ENCODE results near the gene PADI1.
"Not testable (repeated sequence)": the region's sequence is repeated elsewhere in the genome, so short reads cannot be mapped to it uniquely, and the experiment has no call there.

The PADI1 gene

DNA sequence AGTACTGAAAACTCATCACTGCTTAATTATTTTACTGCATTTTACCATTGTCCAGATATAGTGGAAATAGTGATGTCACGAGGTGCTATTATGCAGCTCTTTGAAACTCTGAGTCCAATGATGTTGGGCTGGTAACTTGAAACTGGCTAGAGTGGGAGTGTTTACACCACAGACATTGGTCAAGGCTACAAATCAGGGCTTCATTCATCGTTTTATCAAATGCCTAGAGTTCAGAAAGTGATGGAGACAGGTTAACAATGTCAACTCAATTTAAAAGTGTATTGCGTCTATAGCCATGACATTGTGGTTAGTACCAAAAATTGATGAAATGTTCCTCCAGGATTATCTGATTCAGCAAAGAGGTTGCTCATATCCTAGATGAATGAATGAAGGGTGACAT lies 12.7 kb downstream of the PADI1 start:
- no peak for DNase-seq (ENCODE audit: low spot score)

GRCh38 chr1:17218939-17219338 lies 14.0 kb downstream of the PADI1 start:
- no peak for DNase-seq (ENCODE audit: low spot score)

- no peak for DNase-seq (ENCODE audit: low spot score)
Measured at GRCh38 chr1:17220287-17220686, 15.4 kb downstream of the PADI1 start.

- DNase-seq (ENCODE audit: low spot score) = no peak
Measured at GRCh38 chr1:17222557-17222956, 17.6 kb downstream of the PADI1 start.

DNA sequence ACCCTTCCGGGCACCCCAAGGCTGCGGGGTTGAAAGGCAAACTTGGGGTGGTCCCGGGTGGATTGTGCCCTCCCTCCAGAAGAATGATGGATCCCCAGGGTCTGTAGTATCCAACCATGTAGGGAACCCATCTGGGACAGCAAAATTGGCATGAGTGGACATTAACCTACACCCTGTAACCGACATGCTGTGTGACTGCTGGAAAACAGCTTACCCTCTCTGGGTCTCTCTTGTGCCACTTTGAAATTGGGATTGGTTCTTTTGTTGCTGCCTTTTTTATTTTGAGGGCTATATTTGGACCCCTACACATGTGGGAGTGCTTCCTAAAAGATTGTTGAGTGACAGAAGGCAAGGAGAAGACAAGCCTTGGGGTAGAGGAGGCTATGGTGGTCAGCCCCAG lies 19.5 kb downstream of the PADI1 start:
- no peak for DNase-seq (ENCODE audit: low spot score)

- DNase-seq (ENCODE audit: low spot score) = no peak
Measured at GRCh38 chr1:17225140-17225539, 20.2 kb downstream of the PADI1 start.

- no peak for DNase-seq (ENCODE audit: low spot score)
Measured at GRCh38 chr1:17227358-17227915, 22.5 kb downstream of the PADI1 start.

DNA sequence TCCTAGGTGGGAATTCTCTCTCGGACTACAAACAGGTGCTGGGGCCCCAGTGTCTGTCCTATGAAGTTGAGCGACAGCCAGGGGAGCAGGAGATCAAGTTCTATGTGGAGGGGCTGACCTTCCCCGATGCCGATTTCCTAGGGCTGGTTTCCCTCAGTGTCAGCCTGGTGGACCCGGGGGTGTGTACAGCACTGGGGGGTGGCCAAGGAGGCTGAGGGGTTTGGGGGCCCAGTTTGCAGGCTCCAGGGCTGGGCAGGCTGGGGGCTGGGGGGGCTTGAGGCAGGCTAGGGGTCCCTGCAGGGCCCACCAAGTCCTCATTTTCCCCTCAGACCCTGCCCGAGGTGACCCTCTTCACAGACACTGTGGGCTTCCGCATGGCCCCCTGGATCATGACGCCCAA lies 23.7 kb downstream of the PADI1 start:
- no peak for DNase-seq (ENCODE audit: low spot score)

DNA sequence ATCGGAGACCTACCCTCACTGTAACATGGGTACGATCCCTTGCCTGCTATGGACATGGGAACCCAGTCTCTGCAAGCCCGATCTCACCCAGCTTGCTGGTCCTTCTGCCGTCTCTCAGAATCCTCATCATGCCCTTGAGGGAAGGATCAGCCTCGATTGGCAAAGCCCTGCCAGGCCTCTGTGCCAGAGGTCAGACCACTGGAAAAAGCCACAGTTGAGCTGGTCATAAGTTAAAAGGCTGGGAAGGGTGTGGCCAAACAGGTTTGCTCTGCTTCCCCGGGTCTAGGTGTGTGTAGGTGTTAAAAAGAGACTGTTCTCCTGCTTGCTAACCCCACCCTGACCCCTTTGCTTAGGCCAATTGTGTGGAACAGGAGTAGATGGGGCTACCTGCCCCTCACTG lies 24.5 kb downstream of the PADI1 start:
- DNase-seq (ENCODE audit: low spot score) = no peak

- DNase-seq (ENCODE audit: low spot score) = no peak
Measured at GRCh38 chr1:17230106-17230505, 25.2 kb downstream of the PADI1 start.

DNA sequence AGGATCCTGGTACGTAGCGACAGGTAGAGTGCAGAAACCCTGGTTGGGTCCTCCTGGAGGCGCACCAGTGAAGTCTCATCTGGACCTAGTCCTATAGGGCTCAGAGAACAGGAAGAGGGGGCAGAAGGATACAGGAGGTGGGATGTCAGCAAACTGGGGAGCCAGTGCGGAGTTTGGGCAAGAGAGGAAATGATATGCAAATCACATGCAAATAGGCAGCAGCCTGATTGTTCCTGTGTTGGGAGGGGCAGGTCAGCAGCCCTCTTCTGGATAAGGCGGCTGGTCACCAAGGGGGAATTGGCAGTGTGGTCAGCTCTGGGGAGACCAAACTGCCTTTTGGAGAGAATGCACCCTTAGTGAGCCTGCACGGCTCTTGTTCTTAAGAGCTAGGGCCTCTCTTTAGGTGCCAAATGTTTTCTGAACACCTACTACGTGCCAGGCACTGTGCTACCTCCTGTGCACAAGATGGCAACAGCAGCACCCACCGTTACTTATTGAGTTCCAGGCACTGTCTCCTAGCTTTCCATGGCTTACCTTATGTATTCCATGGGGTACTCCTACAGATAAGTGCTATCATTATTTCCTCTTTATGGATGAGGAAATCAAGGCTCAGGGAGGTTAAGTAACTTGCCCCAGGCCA lies 25.9 kb downstream of the PADI1 start:
- DNase-seq (ENCODE audit: low spot score) = no peak

- DNase-seq (ENCODE audit: low spot score) = peak; percentile 35
Measured at GRCh38 chr1:17232759-17233661, 28.1 kb downstream of the PADI1 start.

- DNase-seq (ENCODE audit: low spot score) = peak; percentile 81
Measured at GRCh38 chr1:17233675-17234320, 28.9 kb downstream of the PADI1 start.

DNA sequence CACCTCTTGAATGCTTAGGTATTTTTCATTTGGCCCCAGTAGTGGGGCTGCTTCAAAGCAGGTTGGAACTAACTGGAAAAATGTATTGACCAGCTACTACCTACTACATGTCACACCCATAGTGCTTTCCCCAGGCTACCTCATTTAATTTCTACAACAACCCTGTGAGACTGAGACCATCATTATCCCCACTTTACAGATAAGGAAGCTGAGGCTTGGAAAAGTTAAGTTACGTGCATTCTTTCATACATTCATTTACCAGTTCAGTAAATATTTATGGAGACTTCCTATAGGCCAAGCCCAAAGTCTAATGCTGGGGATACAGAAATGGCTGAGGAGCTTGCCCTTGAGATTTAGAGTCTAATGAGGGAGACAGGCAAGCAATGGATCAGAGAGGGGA lies 29.5 kb downstream of the PADI1 start:
- DNase-seq (ENCODE audit: low spot score) = no peak

DNA sequence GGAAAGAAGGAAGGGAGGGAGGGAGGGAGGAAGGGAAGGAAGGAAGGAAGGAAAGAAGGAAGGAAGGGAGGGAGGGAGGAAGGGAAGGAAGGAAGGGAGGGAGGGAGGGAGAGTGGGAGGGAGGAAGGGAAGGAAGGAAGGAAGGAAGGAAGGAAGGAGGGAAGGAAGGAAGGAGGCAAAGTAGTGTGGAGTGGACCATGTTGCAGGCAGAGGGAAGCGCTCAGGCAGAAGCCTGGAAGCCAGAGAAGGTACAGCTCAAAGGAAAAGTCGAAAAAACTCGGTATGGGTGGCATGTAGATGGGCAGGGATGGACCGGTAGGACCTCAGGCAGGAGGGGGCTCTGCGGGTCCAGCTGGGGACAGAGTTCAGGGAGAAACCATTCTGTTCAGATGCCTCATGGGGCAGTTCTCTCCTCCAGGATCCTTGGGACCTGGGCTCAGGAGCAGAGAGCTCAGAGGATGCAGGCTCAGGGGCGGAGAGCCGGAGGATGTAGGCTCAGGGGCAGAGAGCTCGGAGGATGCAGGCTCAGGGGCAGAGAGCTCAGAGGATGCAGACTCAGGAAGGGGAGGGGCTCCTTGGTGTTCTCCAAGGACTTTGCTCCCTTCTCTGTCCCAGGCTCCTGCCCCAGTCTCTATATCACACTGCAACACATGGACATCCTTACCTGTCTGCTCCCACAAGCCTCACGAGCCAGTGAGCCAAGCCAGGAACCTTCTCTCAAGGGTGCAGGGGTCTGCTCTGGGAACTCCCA lies 30.4 kb downstream of the PADI1 start:
- no peak for DNase-seq (ENCODE audit: low spot score)

DNA sequence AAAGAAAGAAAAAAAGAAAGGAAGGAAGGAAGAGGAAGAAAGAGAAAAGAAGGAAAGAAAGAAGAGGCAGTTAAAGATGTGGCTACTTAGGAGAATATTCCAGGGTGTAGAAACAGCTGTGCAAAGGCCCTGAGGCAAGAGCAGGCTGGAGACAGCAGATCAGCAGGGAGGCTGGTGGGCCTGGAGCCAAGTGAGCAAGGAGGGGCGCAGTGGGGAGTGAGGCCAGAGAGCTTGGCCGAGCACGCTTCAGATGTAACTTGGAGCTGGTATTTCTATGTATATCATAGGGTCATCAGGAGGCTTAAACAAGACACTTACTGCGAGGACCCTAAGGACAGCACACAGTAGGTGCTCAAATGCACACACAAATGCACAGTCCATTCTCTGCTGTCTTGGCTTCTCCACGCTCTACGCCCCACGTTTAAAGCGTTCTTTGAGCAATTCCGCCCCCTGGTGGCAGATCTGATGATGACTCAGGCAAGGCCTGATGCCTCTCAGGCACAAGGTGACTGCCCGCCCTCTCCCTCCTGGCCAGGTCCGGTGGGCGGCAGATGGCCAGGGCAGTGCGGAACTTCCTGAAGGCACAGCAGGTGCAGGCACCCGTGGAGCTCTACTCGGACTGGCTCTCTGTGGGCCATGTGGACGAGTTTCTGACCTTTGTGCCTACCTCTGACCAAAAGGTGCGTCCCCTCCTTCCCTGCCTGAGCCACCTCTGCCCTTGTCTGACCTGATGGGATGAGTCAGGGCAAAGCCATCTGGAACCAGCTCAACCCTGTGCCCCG lies 32.0 kb downstream of the PADI1 start:
- peak; percentile 75 for DNase-seq (ENCODE audit: low spot score)

GRCh38 chr1:17237561-17237903 lies 32.6 kb downstream of the PADI1 start:
- no peak for DNase-seq (ENCODE audit: low spot score)

GRCh38 chr1:17239420-17239819 lies 34.5 kb downstream of the PADI1 start:
- DNase-seq (ENCODE audit: low spot score) = peak; percentile 81

GRCh38 chr1:17241011-17241779 lies 36.3 kb downstream of the PADI1 start:
- not testable (repeated sequence) for DNase-seq (ENCODE audit: low spot score)

DNA sequence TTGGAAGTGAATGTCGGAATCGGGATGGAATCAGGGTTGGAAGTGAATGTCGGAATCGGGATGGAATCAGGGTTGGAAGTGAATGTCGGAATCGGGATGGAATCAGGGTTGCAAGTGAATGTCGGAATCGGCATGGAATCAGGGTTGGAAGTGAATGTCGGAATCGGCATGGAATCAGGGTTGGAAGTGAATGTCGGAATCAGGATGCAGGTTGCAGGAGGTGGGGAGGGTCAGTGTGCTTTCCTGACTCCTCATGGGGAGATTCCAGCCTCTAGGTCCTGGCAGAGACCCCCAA lies 36.8 kb downstream of the PADI1 start:
- DNase-seq (ENCODE audit: low spot score) = not testable (repeated sequence)

DNA sequence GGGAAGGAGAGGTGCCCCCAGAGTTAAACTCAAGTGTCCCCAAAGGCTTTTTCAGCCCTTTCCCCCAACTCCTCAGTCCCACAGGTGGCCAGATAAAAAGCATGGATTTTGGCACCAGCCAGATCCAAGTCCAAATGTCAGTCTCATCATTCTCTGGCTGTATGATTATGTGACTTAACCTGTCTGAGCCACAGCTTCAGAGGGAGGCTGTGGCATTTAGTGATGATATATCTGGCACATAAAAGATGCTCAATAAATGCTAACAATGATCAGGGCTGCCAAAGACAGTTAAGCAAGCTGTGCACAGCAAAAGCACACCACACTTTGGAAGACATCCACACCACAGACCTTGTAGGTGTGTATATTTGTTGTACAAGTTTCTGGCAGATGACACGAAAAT lies 38.3 kb downstream of the PADI1 start:
- no peak for DNase-seq (ENCODE audit: low spot score)

Measured in RKO (cell line).